Heart right ventricle (tissue), 16 donors: ENCODE data around the gene TRAF7. TPM values are rescaled to one million over a fixed set of nuclear protein-coding genes. Genes with fewer than 3 reads are reported as not detected.
A peak's percentile ranks its signal among the peaks of the same experiment; 100 is the strongest.
"Not testable (repeated sequence)": the region's sequence is repeated elsewhere in the genome, so short reads cannot be mapped to it uniquely, and the experiment has no call there.

Experiments
- ATAC-seq, 8 donors: fragments of 200-7000 bp; cut with Tn5 transposase; one replicate each; pipeline ENCODE4 v1.9.1; 2020; ENCODE audit warnings: mild to moderate bottlenecking in 8 of 8, moderate library complexity in 8 of 8, moderate number of reproducible peaks in 1 of 8
- DNase-seq, 2 donors: peaks; one replicate each; pipeline ENCODE4 v3.0.0-alpha.2; 2020
- H3K27ac ChIP-seq, 10 donors: fragments of 200-600 bp; sonication (generic) in 2 of 10; one replicate each; pipeline versions ENCODE4 v1.5.0 to v1.8.0; 2020 to 2022; ENCODE audit warnings: mild to moderate bottlenecking in 3 of 10
- H3K27me3 ChIP-seq, 7 donors: fragments of 200-600 bp; one replicate each; pipeline ENCODE4 v1.8.0; 2021 to 2022; ENCODE audit warnings: mild to moderate bottlenecking in 2 of 7
- H3K36me3 ChIP-seq, 9 donors: fragments of 200-600 bp; sonication (generic) in 1 of 9; one replicate each; pipeline versions ENCODE4 v1.5.0 to v1.8.0; 2020 to 2022; ENCODE audit warnings: mild to moderate bottlenecking in 2 of 9
- H3K4me1 ChIP-seq, 9 donors: fragments of 200-600 bp; sonication (generic) in 1 of 9; one replicate each; pipeline versions ENCODE4 v1.5.0 to v1.8.0; 2020 to 2022; ENCODE audit warnings: mild to moderate bottlenecking in 4 of 9
- H3K4me3 ChIP-seq, 10 donors: fragments of 200-600 bp; sonication (generic) in 2 of 10; one replicate each; pipeline versions ENCODE4 v1.5.0 to v1.8.0; 2020 to 2022; ENCODE audit warnings: mild to moderate bottlenecking in 7 of 10, moderate library complexity in 2 of 10
- H3K9me3 ChIP-seq, 11 donors: fragments of 200-600 bp in 10 of 11; sonication (generic) in 2 of 11; one replicate each; pipeline versions ENCODE4 v1.5.0 to v1.8.0; 2013 to 2022; ENCODE audit warnings: mild to moderate bottlenecking in 2 of 11, control low read depth in 1 of 11, moderate library complexity in 1 of 11
- WGBS, 2 donors: extraction: QIAGEN DNeasy Blood & Tissue Kit; methylation state at CpG; one replicate each; pipeline ENCODE4 v1.1.7; 2013; ENCODE audit warnings: inconsistent platforms in 1 of 2; 5-methylcytosine and 5-hydroxymethylcytosine counted together
- intact Hi-C, 10 donors: fragments of 100-400 bp; cut with DNase I; formaldehyde crosslinking; loops; one replicate each; pipeline versions ENCODE4 v1.11.1 to v1.14.2; 2022
- polyA plus RNA-seq, 2 donors: library from polyadenylated mRNA; stranded (reverse); fragments of 200-250 nt; gene quantifications; one replicate each; pipeline ENCODE4 v1.2.3, GENCODE V29; 2013
- total RNA-seq, 10 donors: library from RNA; stranded (reverse); fragmentation: NEBNext Ultra II Directional in 3 of 10; extraction: Animal tissue kit (Norgen Biotek cat#: 25700) in 3 of 10; gene quantifications; one replicate each; pipeline versions ENCODE4 v1.2.1 to v1.2.4, GENCODE V29; 2021 to 2023
- TF ChIP-seq, protein P1 (sequence below), 9 donors: fragments of 200-600 bp; sonication (generic) in 2 of 9; IDR thresholded peaks; one replicate each; pipeline versions ENCODE4 v1.5.0 to v1.8.0; 2021 to 2022; ENCODE audit warnings: antibody characterized with exemption in 9 of 9, mild to moderate bottlenecking in 5 of 9, moderate library complexity in 1 of 9
- donor health status: Arrhythmogenic right ventricular cardiomyopathy.
- donor health status: ischemic (EF 13 %, LVEDD 7.1; RV severe dilation, severe dysfunction).
- donor health status: healthy with polysubstance abuse.
- donor health status: DM: no; HTN: yes; CAD: no.
- donor health status: DM: no; HTN: no; CAD: no.
- donor health status: ischemic (EF 25% LVEDD 6.9; RV normal size, moderate dysfunction).
- donor health status: ischemic (EF 25% LVEDD 5.7; RV mildly dilated, moderate dysfunction).
- donor health status: healthy.
- donor health status: DM: yes; HTN: yes; CAD: no.
- donor health status: Ischemic cardiomyopathy.
- donor health status: ischemic (EF 35%, LVEDD 5.7; RV mildly dilated, moderate dysfunction).
- donor health status: nonischemic (EF 11% LVEDD 7.7; RV severe dilation, severe dysfunction).
- donor health status: DM: yes; HTN: yes; CAD: no.
- donor health status: PGD.
- donor health status: ischemic (EF 29% LVEDD 5.4; RV normal size, mild dysfunction).
- donor health status: nonischemic (EF 23%, LVEDD 6.1; RV moderate dilation, normal function).

Gene TRAF7
- total and polyA plus RNA-seq, 12 donors: 14.6 to 44.9 (median 23.8) TPM

DNA sequence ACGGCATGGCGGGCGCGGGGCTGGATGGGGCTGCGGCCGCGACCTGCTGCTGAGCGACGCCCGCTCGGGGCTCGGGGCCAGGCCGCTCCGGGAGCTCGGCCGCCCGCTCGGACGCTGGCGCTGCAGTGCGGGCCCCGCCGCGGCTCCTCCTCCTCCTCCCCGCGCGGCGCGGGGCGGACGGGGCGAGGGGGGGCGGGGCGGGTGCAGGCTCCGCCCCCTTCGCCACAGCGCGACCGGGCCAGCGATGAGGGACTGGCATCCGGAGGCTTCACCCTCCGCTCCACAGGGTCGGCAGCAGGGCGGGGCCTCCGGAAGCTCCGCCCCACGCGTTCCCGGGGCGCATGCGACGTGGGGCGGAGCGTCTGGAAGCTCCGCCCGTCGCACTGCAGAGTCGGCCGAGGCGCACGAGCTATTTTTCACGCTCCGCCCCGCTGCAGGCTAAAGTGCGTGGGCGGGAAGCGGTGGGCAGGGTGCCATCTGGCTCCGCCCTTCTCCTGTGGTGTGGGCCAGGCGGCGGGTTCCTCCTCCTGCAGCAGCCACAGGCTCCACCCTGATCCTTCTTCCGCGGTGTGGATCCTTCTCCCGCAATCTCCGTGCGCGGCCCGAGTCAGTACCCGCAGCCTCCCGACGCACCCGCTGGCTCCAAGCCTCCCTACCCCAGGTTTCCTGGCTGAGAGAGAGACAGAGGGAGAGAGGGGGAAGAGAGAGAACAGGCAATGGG lies 19.7 kb upstream of the TRAF7 start, which contains the start of gene PKD1:
Gene PKD1 (minus strand): TSS at position 129 of the 721 bp plus-strand sequence. CDS start 209 bp downstream, outside the sequence.
- 0 to 1% methylated on average over 31 to 61 of the region's 81 CpGs for WGBS, 2 donors
- peaks cover 0 to 27% (median 10%) of the 10 kb centered on the region in 9 donors for H3K4me1 ChIP-seq
- peak within 1 kb of the TSS; percentile 61 to 82 (median 76) for H3K27ac ChIP-seq
- intact Hi-C loops, H3K27me3 ChIP-seq, H3K36me3 ChIP-seq, H3K9me3 ChIP-seq: not testable (repeated sequence)
- peak within 1 kb of the TSS; percentile 49 to 67 (median 64) for H3K4me3 ChIP-seq
- peak; percentile 95 to 100 for DNase-seq
- ATAC-seq: peak; percentile 81 to 91 (median 90)

DNA sequence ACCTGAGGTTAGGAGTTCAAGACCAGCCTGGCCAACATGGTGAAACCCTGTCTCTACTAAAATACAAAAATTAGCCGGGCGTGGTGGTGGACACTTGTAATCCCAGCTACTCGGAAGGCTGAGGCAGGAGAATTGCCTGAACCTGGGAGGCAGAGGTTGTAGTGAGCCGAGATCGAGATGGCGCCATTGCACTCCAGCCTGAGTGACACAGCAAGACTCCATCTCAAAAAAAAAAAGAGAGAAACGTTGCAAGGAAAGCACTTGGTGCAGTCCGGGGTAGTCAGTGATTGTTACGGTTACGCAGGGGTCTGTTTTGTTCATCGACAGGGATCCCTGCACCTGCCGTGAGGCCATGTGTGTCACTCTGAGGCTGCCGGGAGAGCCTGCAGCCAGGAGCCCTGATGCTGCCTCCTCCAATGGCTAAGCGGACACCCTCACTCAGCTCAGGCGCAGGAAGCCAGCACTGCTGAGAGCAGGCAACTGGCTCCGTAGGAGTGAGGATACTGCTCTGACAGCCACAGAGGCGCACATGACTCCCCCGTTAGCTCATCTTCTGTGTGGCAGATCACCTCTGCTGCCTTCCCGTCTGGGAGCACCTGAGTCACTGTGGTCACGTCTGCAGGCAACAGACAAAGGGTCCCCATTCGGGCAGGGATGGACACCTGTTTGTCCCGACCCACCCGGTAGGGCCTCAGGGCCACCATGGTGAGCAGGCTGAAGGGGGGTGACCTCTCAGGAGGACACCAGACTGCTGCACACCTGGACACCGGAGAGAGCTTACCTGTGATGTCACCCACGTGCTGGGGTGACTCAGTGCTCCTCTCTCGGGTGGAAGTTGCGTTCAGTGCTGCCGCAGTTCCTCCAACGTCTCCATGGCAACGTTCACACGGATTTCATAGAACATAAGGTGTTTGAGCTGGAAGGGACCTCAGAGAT lies 12.4 kb upstream of the TRAF7 start:
- no peaks in the 10 kb centered on the region for H3K9me3 ChIP-seq
- H3K4me3 ChIP-seq: no peak overlapping the region
- TF ChIP-seq, protein P1, sequence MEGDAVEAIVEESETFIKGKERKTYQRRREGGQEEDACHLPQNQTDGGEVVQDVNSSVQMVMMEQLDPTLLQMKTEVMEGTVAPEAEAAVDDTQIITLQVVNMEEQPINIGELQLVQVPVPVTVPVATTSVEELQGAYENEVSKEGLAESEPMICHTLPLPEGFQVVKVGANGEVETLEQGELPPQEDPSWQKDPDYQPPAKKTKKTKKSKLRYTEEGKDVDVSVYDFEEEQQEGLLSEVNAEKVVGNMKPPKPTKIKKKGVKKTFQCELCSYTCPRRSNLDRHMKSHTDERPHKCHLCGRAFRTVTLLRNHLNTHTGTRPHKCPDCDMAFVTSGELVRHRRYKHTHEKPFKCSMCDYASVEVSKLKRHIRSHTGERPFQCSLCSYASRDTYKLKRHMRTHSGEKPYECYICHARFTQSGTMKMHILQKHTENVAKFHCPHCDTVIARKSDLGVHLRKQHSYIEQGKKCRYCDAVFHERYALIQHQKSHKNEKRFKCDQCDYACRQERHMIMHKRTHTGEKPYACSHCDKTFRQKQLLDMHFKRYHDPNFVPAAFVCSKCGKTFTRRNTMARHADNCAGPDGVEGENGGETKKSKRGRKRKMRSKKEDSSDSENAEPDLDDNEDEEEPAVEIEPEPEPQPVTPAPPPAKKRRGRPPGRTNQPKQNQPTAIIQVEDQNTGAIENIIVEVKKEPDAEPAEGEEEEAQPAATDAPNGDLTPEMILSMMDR (IDR thresholded peaks at IDR 0.05): no peak
- H3K27ac ChIP-seq: no peak overlapping the region
- H3K27me3 ChIP-seq: no peaks in the 10 kb centered on the region
- WGBS, 2 donors: 78 to 80% methylated on average over 31 of the region's 31 CpGs
- no peaks in the 10 kb centered on the region for H3K36me3 ChIP-seq
- ATAC-seq (no peak), DNase-seq (no peak)
- peaks cover 0 to 21% (median 11%) of the 10 kb centered on the region in 9 donors for H3K4me1 ChIP-seq
- intact Hi-C loops: loop anchor here in 4 of 10 donors (5.0 to 10.0 kb wide), 4 partner anchors 58 to 141 kb away; partner anchors contain the start of gene ZNF598 (in 1 of the 4)

DNA sequence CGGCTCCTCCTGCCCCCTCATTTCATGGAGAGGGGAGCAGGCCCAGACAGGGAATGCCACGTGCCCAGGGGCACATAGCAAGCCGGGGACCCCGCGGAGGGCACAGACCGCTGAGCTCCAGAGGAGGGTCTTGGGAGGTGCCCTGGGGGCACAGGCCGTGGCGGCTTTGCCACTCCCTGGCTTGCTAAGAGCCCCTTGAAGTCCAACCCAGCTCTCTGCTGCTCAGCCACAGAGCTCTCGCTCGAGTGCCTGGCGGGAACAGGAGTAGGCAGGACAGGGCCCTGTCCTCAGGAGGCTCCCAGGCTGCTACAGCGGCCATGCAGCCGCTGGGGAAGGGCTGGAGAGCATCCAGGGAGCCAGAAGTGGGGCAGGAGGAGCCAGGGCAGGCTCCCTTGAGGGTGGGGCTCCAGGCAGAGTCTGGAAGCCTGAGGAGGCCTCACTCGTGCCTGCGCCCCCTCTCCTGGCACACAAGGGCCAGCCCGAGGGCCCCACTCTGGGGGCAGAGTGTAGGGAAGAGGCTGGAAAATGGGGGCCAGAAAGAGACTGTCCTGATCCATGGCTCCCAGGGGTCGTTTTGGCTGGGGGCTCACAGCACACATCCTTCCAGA lies 11.6 kb upstream of the TRAF7 start:
- Histone ChIP-seq H3K36me3 (no peaks in the 10 kb centered on the region), H3K9me3 (no peaks in the 10 kb centered on the region), H3K4me3 (no peak overlapping the region), H3K4me1 (peaks cover 4 to 26% (median 16%) of the 10 kb centered on the region in 9 donors), H3K27ac (no peak overlapping the region), H3K27me3 (peaks cover 0 to 4% (median 0%) of the 10 kb centered on the region in 7 donors)
- WGBS, 2 donors: 81 to 83% methylated on average over 17 of the region's 17 CpGs
- DNase-seq: no peak
- ATAC-seq: no peak
- intact Hi-C loops: loop anchor here in 4 of 10 donors (5.0 to 10.0 kb wide), 4 partner anchors 59 to 142 kb away; partner anchors contain the start of gene ZNF598 (in 1 of the 4)
- TF ChIP-seq, protein P1 (IDR thresholded peaks at IDR 0.05): no peak

DNA sequence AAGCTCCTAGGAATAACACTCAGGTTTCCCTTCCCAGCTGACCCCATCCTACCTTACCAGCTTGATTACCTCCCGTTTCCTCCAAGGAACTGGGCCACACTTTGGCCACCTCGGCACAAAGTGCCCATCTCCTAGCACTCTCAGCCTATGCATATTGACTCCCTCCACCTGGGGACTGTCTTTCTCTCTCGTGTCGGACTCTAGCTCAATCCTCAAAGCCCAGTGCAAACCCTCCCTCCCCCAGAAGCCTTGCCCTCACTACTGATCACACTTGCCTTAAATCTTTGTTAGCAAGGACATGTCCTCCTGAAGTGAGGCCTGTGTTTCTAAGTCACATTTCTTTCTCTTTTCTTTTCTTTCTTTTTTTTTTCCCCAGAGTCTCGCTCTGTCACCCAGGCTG lies 9.7 kb upstream of the TRAF7 start:
- Histone ChIP-seq H3K9me3 (no peaks in the 10 kb centered on the region), H3K27me3 (peaks cover 0 to 14% (median 0%) of the 10 kb centered on the region in 7 donors), H3K27ac (no peak overlapping the region), H3K4me3 (no peak overlapping the region), H3K36me3 (peaks cover 0 to under 1% (median 0%) of the 10 kb centered on the region in 9 donors), H3K4me1 (peaks cover 7 to 35% (median 29%) of the 10 kb centered on the region in 9 donors)
- TF ChIP-seq, protein P1 (IDR thresholded peaks at IDR 0.05): no peak
- WGBS, 2 donors: 81 to 86% methylated on average over 5 of the region's 5 CpGs
- DNase-seq (no peak), ATAC-seq (no peak)
- intact Hi-C loops: loop anchor here in 2 of 10 donors (10.0 kb wide), 2 partner anchors 61 to 141 kb away; partner anchors contain the start of gene ZNF598 (in 1 of the 2)
